KBM-7 (cell line): Measurements from ENCODE around the gene LSAMP.
"Not testable (repeated sequence)": the region's sequence is repeated elsewhere in the genome, so short reads cannot be mapped to it uniquely, and the experiment has no call there.

Experiments used
- DNase-seq: peaks from one replicate; pipeline ENCODE4 v3.0.0-alpha.2; 2015
- in situ Hi-C: fragments of 300-500 bp; cut with MboI; formaldehyde crosslinking; loops from 2 replicates; pipeline ENCODE4 v1.14.3; 2020; ENCODE audit warnings: low sequenced_read_pairs, low pct_unique_long_range_greater_than_20kb, mixed read lengths

LSAMP gene

DNA sequence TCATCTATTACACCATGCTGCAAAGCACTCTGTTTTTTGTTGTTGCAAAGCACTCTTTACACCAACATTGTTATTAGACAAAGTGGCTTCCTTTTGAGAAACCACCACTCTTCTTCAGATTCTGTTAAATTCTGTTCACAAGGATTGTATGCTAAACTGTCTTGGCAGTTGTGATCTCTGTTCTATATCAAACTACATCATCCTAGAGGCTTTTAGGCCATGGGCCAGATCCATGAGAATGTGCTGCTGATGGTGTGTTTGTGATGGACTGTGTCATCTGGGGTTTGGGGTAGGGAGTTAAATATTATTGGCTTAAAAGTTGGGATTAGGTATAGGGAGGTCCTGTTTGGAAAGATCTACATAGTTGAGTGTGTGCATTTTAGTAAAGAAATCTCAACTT, 592.2 kb downstream of the LSAMP start:
- in situ Hi-C loops, result no loop called here

DNA sequence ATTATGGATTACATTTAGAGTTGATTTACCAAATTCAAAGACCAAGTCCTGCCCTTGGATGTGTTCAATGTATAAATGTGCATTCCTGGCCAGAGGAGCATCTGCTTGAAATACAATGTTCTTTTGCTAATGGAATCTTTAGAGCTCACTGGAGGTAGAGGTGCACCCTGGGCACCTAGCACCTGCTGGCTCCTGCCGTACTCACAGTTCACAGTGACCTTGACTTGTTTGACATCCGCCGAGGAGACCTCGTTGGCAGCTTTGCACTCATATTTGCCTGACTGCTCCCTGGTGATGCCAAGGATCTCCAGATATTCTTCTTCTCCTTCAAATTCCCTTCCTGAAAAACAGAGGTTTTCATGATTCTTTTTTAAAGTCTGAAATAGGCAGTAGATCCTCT, 593.0 kb downstream of the LSAMP start:
- in situ Hi-C loops, result no loop called here
- no peak for DNase-seq

More for the DNA sequence above, 592.2 kb downstream of the LSAMP start:
- DNase-seq, result no peak

DNA sequence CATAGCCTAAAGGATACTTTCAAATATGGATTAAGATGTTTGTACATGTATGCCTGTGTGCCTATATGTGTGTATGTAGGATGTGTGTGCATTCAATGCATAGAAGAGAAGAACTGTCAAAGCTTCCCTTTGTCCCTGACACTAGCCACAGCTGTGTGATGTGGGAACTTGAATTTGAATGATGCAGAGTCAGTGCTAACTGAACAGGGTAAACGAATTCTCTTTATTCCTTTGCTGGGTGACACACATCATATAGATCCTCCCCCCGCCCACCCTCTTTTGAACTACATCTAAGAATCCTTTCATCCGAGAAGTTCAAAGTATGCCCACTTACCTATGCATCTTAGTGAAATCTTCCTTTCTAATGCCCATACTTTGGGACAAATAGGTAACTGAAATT, 593.7 kb downstream of the LSAMP start:
- in situ Hi-C loops, result no loop called here
- no peak for DNase-seq

DNA sequence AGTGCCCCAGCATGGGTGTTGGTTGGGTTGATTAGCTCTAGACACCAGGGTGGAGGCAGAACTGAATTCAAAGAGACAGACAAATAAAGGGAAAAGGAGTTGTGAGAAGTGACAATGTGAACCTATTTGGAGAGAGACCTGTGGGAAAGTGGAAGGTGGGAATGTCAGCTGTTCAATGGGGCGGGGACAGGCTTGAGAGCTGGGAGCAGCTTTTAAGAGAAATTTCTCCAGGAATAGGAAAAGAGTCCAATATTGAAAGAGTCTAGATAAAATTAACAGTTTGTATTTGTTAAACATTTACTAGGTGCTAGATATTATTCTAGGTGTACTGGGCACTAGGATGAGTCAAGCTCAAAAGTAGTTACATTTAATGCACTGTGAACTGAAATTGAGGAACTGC, 596.6 kb downstream of the LSAMP start:
- no peak for DNase-seq
- in situ Hi-C loops, result no loop called here

DNA sequence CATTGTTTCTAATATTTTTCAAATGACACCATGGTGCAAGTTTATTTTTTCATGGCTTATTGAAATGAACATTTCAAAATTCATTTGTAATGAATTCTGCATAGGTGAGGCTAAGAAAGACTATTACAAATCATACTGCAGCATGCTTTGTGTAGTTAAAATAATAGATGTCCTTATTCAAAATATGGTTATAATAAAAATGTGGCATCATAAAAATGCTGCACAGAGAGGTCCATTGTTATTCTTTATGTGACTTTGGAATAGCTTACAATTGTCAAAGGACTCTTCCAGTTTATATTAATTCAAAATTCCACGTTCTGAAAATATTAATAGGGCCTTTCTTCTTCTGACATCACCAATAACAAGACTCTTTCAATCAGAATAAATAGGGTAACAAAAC, 599.3 kb downstream of the LSAMP start:
- no peak for DNase-seq
- in situ Hi-C loops, result no loop called here

DNA sequence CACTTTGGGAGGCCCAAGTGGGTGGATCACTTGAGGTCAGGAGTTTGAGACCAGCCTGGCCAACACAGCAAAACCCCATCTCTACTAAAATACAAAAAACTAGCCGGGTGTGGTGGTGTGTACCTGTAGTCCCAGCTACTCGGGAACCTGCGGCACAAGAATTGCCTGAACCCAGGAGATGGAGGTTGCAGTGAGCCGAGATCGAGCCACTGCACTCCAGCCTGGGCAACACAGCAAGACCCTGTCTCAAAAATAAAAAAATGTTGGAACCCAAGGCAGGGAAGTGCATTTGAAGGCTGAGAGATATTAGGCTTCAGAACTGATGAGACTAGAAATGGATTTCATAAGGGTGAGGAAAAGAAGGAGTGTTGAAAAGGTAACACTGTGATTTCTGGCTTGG, 600.6 kb downstream of the LSAMP start:
- in situ Hi-C loops, DNase-seq: not testable (repeated sequence)

DNA sequence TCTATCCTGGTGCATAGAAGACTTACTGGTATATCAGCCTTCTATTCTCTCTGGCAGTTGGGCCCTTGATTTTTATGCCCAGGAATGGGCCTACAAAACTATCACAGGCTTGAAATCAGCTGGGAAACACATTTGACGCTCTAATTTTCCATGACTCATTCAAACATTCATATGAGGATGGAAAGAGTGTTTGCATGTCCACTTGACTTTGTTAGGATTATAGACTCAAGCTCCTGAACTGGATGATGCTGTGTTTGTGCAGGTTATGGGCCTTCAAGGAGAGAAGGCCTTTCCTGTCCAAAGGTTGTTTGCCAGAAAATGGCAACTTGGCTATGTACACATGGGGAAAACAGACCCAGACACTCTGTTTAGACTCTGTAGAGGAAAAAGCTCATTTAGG, 602.1 kb downstream of the LSAMP start:
- in situ Hi-C loops, result no loop called here
- no peak for DNase-seq

DNA sequence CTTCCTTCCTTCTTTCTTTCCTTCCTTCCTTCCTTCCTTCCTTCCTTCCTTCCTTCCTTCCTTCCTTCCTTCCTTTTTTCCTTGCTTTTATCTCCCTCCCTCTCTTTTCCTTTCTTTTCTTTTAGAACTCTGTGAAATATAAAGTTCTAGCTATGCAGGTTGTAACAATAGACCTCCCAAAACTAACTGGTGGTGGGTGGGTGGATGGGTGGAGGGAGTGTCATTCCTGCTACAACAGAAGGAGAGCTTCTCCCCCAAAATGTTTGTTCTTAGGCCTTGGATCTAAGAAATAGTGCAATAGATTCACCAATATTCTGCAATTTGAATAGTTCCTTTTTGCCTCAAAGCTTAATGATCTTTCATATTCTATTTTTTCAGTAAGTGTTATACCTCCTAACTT, 606.0 kb downstream of the LSAMP start:
- in situ Hi-C loops, result no loop called here
- DNase-seq, result no peak

DNA sequence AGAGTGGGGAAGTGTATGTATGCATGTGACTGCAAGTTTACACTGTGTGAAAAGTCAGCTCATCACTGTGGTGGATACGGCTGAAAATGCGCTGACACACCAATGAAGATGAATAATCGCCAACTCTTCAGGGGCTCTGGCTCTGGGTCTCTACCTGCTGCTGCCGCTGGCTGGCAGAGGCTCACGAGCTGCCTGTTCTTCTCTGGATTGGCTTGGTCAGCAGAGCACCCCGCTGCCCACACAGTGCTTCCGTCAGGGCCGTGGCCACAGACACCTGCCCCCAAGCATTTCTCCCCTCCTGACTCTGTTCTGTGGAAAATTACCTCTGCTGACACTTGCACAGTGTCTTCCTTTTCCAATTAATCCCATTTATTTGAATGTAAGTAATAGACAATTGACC, 606.5 kb downstream of the LSAMP start:
- DNase-seq, result no peak
- in situ Hi-C loops, result no loop called here

DNA sequence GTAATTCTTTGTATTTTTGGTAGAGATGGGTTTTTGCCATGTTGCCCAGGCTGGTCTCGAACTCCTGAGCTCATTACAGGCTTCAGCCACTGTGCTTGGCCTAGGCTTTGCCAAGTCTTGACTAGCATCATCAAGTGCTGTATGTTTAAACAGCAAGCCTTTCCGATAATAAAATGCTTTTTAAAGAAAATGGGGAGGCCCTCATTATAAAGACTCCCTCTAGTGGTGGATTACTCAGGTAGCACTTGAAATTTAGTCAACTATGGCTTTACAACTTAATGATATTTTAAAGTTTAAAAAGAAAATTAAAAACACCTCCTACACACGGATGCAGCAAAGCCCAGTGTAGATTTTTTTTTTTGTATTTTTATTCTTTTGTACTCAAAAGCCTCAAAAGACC, 608.3 kb downstream of the LSAMP start:
- DNase-seq, result no peak
- in situ Hi-C loops, result no loop called here

DNA sequence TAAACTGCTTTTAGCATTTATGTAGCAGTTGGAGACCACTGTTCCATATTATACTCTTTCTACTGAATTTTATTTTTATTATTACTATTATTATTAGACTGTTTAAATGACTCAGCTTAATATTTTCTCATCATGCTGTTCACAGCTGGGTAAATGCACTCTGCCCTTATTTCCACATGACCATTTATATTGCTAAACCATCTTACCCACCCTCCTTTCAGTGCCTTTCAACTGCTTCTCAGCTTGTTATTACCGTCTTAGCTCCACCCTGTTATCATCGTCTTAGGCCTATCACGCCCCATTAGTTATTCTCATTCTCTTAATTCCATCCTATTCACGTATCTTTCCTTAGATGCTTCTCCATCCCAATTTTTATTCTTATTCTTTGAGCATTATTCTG, 609.3 kb downstream of the LSAMP start:
- in situ Hi-C loops, result no loop called here
- DNase-seq, result no peak

DNA sequence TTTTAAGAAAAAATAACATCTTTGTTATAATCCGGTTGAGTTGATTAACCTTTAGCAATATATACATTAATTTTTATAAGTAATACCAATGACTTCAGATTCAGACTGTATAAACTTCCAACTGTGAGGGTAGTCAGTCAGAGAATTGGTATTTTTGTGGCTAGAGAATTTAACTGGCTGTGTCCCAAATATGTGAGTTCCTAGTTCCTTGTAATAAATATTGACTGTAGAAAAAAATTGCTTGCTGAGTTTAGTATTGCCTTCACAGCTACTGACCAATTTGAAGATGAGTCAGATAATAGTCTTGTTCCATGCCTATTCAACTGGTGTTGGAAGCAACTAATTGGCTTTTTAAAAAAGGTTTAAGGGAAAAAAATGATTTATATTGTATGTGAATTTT, 611.2 kb downstream of the LSAMP start:
- in situ Hi-C loops, result no loop called here
- no peak for DNase-seq

DNA sequence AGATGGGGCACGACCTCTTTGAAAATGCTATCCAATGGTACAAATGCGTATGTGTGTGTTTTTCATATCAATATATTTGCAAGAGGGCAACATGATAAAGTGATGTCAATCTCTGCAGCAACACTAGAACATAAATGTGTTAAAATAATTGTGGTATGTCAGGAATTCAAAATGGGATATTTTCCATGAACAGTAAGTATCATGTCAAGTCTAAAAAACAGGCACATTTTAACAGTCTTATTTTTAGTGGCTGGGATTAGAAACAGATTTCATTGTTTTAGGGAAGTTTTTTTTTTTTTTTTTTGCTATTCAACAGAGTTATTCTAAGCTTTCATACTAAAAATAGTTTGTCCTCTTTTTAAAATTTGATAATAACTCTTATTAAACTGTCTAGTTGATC, 612.2 kb downstream of the LSAMP start:
- DNase-seq, result no peak
- in situ Hi-C loops, result no loop called here

DNA sequence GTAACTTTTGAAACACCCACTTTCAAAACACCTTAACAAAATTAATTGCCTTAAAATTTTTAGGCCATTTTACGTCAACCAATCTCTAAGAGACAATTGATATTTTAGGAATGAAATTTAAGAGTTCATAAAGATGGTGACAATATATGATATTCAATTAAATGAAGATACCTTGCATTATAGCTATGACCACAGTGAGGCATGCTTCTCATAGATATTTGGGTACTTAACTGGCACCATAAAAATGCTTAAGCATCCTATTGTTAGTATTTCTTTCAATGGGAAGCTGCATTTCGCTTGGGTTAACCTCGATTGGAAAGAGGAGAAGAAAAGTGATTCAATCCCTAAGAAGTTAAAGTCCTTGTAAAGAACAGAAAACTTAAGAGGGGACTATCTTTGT, 613.0 kb downstream of the LSAMP start:
- in situ Hi-C loops, result no loop called here

DNA sequence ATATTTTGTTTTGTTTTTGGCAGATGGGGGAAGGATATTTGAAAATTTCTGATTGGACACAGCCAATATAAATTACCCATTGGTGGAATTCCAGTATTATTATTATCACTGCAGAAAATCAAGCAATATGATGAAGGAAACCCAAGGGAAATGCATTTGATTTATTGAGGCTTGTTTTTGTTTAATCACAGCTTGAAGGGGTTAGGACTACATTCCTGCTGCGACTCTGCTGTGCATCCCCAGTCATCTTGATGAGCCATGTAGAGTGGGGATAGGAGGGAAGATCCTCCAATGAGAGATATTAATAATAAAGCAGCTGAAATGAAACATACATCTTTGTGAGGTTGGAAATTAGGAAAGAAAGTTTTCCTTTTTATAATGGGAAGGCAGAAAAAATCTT, 613.4 kb downstream of the LSAMP start:
- DNase-seq, result no peak
- in situ Hi-C loops, result no loop called here

More for the DNA sequence above, 613.0 kb downstream of the LSAMP start:
- no peak for DNase-seq

DNA sequence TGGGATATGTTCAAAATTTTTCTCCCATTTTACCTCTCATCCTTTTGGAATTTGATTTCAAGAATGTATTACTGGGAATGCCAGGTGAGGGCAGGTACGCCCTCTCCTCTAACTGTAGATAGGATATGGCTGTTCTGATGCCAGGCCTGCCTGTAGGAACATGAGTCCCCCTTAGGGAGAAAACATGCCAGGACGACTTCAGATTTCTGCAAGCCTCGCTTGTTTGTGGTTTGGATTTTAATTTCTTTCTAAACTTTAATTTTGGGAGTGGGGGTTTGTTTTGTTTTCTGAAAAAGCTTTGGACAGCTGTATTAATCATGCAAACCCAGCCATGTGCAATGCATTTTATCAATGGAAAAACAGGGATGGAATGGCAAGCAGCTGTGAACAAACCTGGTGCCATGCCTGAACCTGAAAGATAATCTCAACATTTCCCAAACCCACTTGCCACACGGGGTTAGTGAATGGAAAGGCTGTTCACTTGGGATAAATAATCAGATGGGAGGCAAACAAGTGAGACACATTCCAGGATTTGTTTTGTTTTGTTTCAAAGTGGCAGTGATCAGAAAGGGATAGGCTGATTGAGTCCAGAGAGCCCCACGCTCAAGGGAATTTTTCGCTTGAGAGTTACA, 614.4 kb downstream of the LSAMP start:
- in situ Hi-C loops, result no loop called here
- no peak for DNase-seq

DNA sequence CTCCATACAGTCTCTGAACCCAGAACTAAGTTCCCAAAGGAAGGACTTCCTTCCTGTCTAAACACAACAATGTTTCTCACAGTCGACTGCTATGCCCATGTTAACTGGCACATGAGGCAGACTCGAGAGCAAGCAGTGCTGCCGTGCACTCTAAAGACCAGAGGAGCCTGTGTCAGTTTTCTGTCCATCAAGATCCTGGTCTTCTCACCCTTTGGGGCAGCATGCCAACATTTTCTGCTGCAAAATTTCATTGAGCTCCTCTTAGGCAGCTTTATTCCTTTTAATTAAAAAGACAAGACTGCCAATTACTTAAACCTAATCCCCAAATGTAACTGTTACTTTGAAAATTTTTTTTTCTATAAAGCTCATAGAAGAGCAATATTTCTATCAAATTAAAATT, 616.9 kb downstream of the LSAMP start:
- in situ Hi-C loops, result no loop called here
- no peak for DNase-seq

DNA sequence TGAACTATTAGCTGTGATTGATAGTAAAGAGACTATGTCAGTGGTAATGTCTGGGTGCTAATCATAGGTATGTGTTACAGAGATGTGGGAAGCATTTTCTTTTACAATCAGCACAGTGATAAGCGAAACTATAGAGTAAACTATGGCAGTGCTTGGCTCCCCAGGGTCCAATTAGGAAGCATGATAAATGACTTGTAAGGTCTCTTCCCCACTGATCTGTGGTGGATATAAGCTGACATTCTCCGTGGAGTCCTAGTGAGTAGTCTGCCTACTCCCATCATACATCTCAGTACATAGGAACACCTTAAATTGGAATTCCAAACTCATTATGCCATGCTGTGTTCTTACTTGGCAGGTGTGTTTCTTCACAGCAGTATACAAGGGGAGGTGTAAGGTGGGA, 617.8 kb downstream of the LSAMP start:
- in situ Hi-C loops, result no loop called here
- no peak for DNase-seq

DNA sequence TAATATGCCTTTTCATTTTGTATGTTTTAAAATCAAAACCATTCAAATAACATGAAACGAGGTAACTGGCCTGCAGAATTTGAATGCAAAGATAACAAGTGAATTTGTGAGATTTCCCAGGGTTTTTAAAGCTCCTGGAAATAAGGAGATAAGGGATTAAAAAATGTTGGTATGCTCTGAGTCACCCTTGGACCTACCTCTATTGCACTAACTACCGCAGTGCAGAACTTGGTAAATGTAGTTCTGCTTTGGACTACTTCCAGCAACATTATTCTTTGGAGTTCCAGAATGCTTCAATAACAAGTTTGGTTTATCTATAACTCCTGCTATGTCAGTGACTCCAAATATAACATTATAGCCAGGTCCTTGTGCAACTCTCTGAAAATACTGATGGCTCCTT, 620.2 kb downstream of the LSAMP start:
- no peak for DNase-seq
- in situ Hi-C loops, result no loop called here

DNA sequence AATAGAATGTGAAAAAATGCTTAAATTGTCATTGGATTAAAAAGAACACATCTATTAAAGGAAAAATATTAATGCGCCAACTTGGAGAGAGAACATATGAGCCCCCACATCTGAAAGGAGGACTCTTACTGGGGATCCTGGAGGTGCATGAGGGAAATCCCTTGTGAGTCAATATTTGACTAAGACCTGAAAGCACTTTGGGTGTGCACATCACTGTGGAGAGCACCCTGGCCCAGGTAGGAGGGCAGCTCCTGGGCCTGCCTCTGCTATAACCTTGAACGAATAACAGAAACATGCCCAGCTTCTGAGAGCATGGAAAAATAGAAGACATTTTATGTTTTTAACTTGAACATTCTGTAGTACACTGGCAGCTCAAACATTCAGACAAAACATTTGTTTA, 622.2 kb downstream of the LSAMP start:
- DNase-seq, result no peak
- in situ Hi-C loops, result no loop called here

DNA sequence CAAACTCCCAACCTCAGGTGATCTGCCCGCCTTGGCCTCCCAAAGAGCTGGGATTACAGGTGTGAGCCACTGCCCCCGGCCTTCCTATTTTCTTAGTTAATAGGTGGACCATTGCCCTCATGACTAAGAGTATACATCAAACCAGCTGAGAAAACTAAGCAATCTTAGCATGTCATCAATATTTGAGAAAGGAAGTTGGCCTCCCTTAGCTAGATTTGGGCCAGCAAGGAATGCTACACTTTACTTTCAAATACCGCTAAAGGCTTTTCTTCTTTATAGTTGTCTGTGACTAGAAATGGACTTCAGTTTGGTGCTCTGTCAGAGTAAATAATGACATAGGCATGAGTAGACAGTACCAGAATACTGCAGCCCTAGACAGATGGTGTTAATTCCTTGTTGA, 622.7 kb downstream of the LSAMP start:
- DNase-seq, result no peak
- in situ Hi-C loops, result no loop called here
